B cell (primary cell): ENCODE measurements around the gene SRP54. TPM values are rescaled to one million over a fixed set of nuclear protein-coding genes. Genes with fewer than 3 reads are reported as not detected.

Experiments
- ATAC-seq: fragments of 200-7000 bp; cut with Tn5 transposase; one replicate; pipeline ENCODE4 v1.10.0; 2021; ENCODE audit warnings: low read depth, mild to moderate bottlenecking, moderate number of reproducible peaks, moderate library complexity
- CTCF ChIA-PET: fragments of 350-600 bp; sonication (Branson Sonifier 250); formaldehyde crosslinking; loops from one replicate; lab custom pipeline; 2021; ENCODE audit warnings: antibody characterized with exemption, inconsistent platforms; lab: Charles Lee
- POLR2A ChIA-PET: fragments of 350-600 bp; sonication (Branson Sonifier 250); formaldehyde crosslinking; loops from one replicate; lab custom pipeline; 2021; ENCODE audit warnings: antibody characterized with exemption; lab: Charles Lee
- DNase-seq: peaks from one replicate; pipeline ENCODE4 v3.0.0; 2013
- H2AFZ ChIP-seq: 2 replicates; pipeline ENCODE4 v1.6.1; 2012; ENCODE audit warnings: mild to moderate bottlenecking, low read depth, low read length; ENCODE audit not compliant: insufficient read depth, poor library complexity, severe bottlenecking
- H3K27ac ChIP-seq, 2 donors: 1 replicate in 1 of 2; 2 replicates in 1 of 2; pipeline ENCODE4 v1.5.1; 2012 to 2013; ENCODE audit warnings: low read length in 2 of 2, mild to moderate bottlenecking in 2 of 2, moderate library complexity in 1 of 2
- H3K27me3 ChIP-seq, 4 experiments: fragments of 200-600 bp in 1 of 4; sonication (generic) in 1 of 4; replicated peaks in 1 of 4; 1 replicate in 2 of 4; 2 replicates in 2 of 4; pipeline versions ENCODE4 v1.6.1 to v1.7.0; 2013 to 2016; ENCODE audit warnings: low read length in 3 of 4, mild to moderate bottlenecking in 2 of 4, mixed read lengths in 1 of 4, moderate library complexity in 1 of 4; ENCODE audit not compliant: insufficient read depth in 4 of 4, control insufficient read depth in 3 of 4; ENCODE audit errors: control extremely low read depth in 1 of 4
- H3K36me3 ChIP-seq, 2 experiments: replicated peaks in 1 of 2; 1 replicate in 1 of 2; 2 replicates in 1 of 2; pipeline versions ENCODE4 v1.6.1 to v1.7.1; 2013; ENCODE audit warnings: low read length in 1 of 2; ENCODE audit not compliant: insufficient read depth in 2 of 2, control insufficient read depth in 1 of 2; ENCODE audit errors: control extremely low read depth in 1 of 2, extremely low read depth in 1 of 2
- H3K4me1 ChIP-seq, 2 donors: fragments of 200-600 bp in 1 of 2; sonication (generic) in 1 of 2; 1 replicate in 1 of 2; 2 replicates in 1 of 2; pipeline versions ENCODE4 v1.5.1 to v1.6.1; 2013 to 2017; ENCODE audit warnings: low read length in 2 of 2; ENCODE audit not compliant: control insufficient read depth in 2 of 2, insufficient read depth in 2 of 2
- H3K4me2 ChIP-seq: replicated peaks from 2 replicates; pipeline ENCODE3; 2012; ENCODE audit warnings: mild to moderate bottlenecking, low read depth, low read length; ENCODE audit not compliant: poor library complexity, severe bottlenecking
- H3K4me3 ChIP-seq, 5 experiments: fragments of 200-600 bp in 1 of 5; sonication (generic) in 1 of 5; 1 replicate in 3 of 5; 2 replicates in 2 of 5; pipeline versions ENCODE4 v1.5.1 to v1.7.0; 2011 to 2016; ENCODE audit warnings: low read length in 4 of 5, mild to moderate bottlenecking in 4 of 5, low read depth in 2 of 5, control low read depth in 1 of 5, moderate library complexity in 1 of 5; ENCODE audit not compliant: insufficient read depth in 1 of 5; ENCODE audit errors: control extremely low read depth in 1 of 5, extremely low read depth in 1 of 5
- H3K79me2 ChIP-seq: fragments of 200-600 bp; sonication (generic); one replicate; pipeline ENCODE4 v1.6.0; 2016; ENCODE audit warnings: low read length; ENCODE audit not compliant: control insufficient read depth, insufficient read depth
- H3K9ac ChIP-seq: fragments of 200-600 bp; sonication (generic); 2 replicates; pipeline ENCODE4 v1.6.1; 2017; ENCODE audit warnings: mild to moderate bottlenecking, low read length, moderate library complexity
- H3K9me3 ChIP-seq, 3 donors: one replicate each; pipeline versions ENCODE4 v1.6.1 to v1.7.1; 2013; ENCODE audit warnings: low read length in 2 of 3; ENCODE audit not compliant: control insufficient read depth in 2 of 3, insufficient read depth in 1 of 3; ENCODE audit errors: control extremely low read depth in 1 of 3
- H4K20me1 ChIP-seq: 2 replicates; pipeline ENCODE4 v1.6.0; 2012; ENCODE audit warnings: mild to moderate bottlenecking, low read length; ENCODE audit not compliant: insufficient read depth, control insufficient read depth, poor library complexity, severe bottlenecking
- H3K27ac Mint-ChIP-seq: one replicate; pipeline ENCODE4 v1.8.0; 2021; ENCODE audit warnings: mixed read lengths
- H3K27me3 Mint-ChIP-seq: one replicate; pipeline ENCODE4 v1.8.0; 2021; ENCODE audit warnings: mixed read lengths
- H3K4me1 Mint-ChIP-seq: one replicate; pipeline ENCODE4 v1.8.0; 2021; ENCODE audit warnings: mixed read lengths
- H3K4me3 Mint-ChIP-seq: one replicate; pipeline ENCODE4 v1.8.0; 2021; ENCODE audit warnings: mixed read lengths
- H3K9me3 Mint-ChIP-seq: one replicate; pipeline ENCODE4 v1.8.0; 2022; ENCODE audit warnings: mixed read lengths; ENCODE audit not compliant: insufficient read depth
- EZH2 ChIP-seq: IDR thresholded peaks from 2 replicates; pipeline ENCODE4 v1.6.1; 2012; ENCODE audit warnings: borderline replicate concordance, low read depth, mild to moderate bottlenecking, moderate library complexity, low read length; ENCODE audit not compliant: insufficient read depth, poor library complexity, severe bottlenecking
- WGBS: methylation state at CpG from one replicate; pipeline ENCODE4 v1.1.5; 2013; ENCODE audit warnings: missing lambda C conversion rate; ENCODE audit not compliant: insufficient coverage; 5-methylcytosine and 5-hydroxymethylcytosine counted together
- intact Hi-C: fragments of 100-400 bp; cut with micrococcal nuclease; formaldehyde crosslinking; loops from one replicate; pipeline ENCODE4 v1.10.0; 2022
- polyA plus RNA-seq: library from polyadenylated mRNA; depleted of rRNA; stranded (reverse); fragments of >200 nt; gene quantifications from 2 replicates; pipeline ENCODE4 v1.2.3, GENCODE V29; 2012
- total RNA-seq, 2 donors: library from RNA; stranded (reverse); fragments of 120-200 nt in 1 of 2; gene quantifications; 1 replicate in 1 of 2; 2 replicates in 1 of 2; pipeline versions ENCODE4 v1.2.3 to v1.2.4, GENCODE V29; 2013 to 2022
- TF ChIP-seq, protein P1 (sequence below): fragments of 200-600 bp; IDR thresholded peaks from one replicate; pipeline ENCODE4 v1.8.0; 2022; ENCODE audit warnings: antibody characterized with exemption, mild to moderate bottlenecking

The SRP54 gene
- total and polyA plus RNA-seq, 2 donors (not counting 1 experiment from before 2014, with no cell fraction given): 18.4 to 54.9 TPM

GRCh38 chr14:34964977-34965764 is 17.6 kb upstream of the SRP54 start:
- no peak overlapping the region for H2AFZ ChIP-seq
- H3K9ac ChIP-seq: no peak overlapping the region
- no peak overlapping the region for H3K4me3 Mint-ChIP-seq
- no peaks in the 10 kb centered on the region for H3K4me1 Mint-ChIP-seq
- no peaks in the 10 kb centered on the region for H3K27me3 ChIP-seq
- ChIA-PET POLR2A (no interaction called here), CTCF (no interaction called here)
- WGBS: no CpG with 5 or more reads among the region's 2 CpGs
- no peaks in the 10 kb centered on the region for H3K4me1 ChIP-seq
- H3K36me3 ChIP-seq: peaks cover 13 to 28% of the 10 kb centered on the region in 2 experiments
- H3K27ac Mint-ChIP-seq: no peak overlapping the region
- H3K27ac ChIP-seq: no peak overlapping the region
- H3K79me2 ChIP-seq: no peaks in the 10 kb centered on the region
- no peak for DNase-seq
- H3K9me3 ChIP-seq: no peaks in the 10 kb centered on the region
- no peak for ATAC-seq
- intact Hi-C loops: no loop called here
- TF ChIP-seq, protein P1, sequence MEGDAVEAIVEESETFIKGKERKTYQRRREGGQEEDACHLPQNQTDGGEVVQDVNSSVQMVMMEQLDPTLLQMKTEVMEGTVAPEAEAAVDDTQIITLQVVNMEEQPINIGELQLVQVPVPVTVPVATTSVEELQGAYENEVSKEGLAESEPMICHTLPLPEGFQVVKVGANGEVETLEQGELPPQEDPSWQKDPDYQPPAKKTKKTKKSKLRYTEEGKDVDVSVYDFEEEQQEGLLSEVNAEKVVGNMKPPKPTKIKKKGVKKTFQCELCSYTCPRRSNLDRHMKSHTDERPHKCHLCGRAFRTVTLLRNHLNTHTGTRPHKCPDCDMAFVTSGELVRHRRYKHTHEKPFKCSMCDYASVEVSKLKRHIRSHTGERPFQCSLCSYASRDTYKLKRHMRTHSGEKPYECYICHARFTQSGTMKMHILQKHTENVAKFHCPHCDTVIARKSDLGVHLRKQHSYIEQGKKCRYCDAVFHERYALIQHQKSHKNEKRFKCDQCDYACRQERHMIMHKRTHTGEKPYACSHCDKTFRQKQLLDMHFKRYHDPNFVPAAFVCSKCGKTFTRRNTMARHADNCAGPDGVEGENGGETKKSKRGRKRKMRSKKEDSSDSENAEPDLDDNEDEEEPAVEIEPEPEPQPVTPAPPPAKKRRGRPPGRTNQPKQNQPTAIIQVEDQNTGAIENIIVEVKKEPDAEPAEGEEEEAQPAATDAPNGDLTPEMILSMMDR: no peak
- no peak for TF ChIP-seq EZH2
- no peaks in the 10 kb centered on the region for H3K9me3 Mint-ChIP-seq
- H3K27me3 Mint-ChIP-seq: no peaks in the 10 kb centered on the region
- no peak overlapping the region for H3K4me2 ChIP-seq
- H3K4me3 ChIP-seq: no peak overlapping the region
- no peaks in the 10 kb centered on the region for H4K20me1 ChIP-seq

GRCh38 chr14:34965912-34966311 is 16.9 kb upstream of the SRP54 start:
- no peak overlapping the region for H3K4me2 ChIP-seq
- no peaks in the 10 kb centered on the region for H3K9me3 ChIP-seq
- H3K27ac ChIP-seq: no peak overlapping the region
- 100% methylated on average over 1 of the region's 4 CpGs for WGBS
- no peaks in the 10 kb centered on the region for H3K9me3 Mint-ChIP-seq
- peaks cover 7% of the 10 kb centered on the region for H3K79me2 ChIP-seq
- no peak overlapping the region for H3K27ac Mint-ChIP-seq
- no peaks in the 10 kb centered on the region for H3K4me1 Mint-ChIP-seq
- H3K27me3 Mint-ChIP-seq: no peaks in the 10 kb centered on the region
- H2AFZ ChIP-seq: no peak overlapping the region
- CTCF ChIA-PET: no interaction called here
- DNase-seq (no peak), ATAC-seq (no peak)
- no peak overlapping the region for H3K9ac ChIP-seq
- intact Hi-C loops: no loop called here
- H3K36me3 ChIP-seq: peaks cover 13 to 28% of the 10 kb centered on the region in 2 experiments
- no peak overlapping the region for H3K4me3 Mint-ChIP-seq
- no peak for TF ChIP-seq EZH2
- TF ChIP-seq, protein P1: no peak
- H3K4me3 ChIP-seq: no peak overlapping the region
- no peaks in the 10 kb centered on the region for H4K20me1 ChIP-seq
- POLR2A ChIA-PET: no interaction called here
- no peaks in the 10 kb centered on the region for H3K27me3 ChIP-seq
- H3K4me1 ChIP-seq: no peaks in the 10 kb centered on the region
